Measurements from ENCODE around the gene TLE5.

The TLE5 gene

GRCh38 chr19:3073159-3073563, 10.9 kb upstream of the TLE5 start:
- H3K4me3 ChIP-seq (ENCODE audit: control insufficient read depth, low read depth, low read length): no peak overlapping the region
- TF ChIP-seq, protein P1, sequence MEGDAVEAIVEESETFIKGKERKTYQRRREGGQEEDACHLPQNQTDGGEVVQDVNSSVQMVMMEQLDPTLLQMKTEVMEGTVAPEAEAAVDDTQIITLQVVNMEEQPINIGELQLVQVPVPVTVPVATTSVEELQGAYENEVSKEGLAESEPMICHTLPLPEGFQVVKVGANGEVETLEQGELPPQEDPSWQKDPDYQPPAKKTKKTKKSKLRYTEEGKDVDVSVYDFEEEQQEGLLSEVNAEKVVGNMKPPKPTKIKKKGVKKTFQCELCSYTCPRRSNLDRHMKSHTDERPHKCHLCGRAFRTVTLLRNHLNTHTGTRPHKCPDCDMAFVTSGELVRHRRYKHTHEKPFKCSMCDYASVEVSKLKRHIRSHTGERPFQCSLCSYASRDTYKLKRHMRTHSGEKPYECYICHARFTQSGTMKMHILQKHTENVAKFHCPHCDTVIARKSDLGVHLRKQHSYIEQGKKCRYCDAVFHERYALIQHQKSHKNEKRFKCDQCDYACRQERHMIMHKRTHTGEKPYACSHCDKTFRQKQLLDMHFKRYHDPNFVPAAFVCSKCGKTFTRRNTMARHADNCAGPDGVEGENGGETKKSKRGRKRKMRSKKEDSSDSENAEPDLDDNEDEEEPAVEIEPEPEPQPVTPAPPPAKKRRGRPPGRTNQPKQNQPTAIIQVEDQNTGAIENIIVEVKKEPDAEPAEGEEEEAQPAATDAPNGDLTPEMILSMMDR (IDR thresholded peaks at IDR 0.05; ENCODE audit: control insufficient read depth, insufficient read depth, low read depth, low read length, missing control alignments): no peak
- DNase-seq (ENCODE audit: low read depth): no peak

- no peak for DNase-seq (ENCODE audit: low read depth)
- H3K4me3 ChIP-seq (ENCODE audit: control insufficient read depth, low read depth, low read length): no peak overlapping the region
- TF ChIP-seq, protein P1 (IDR thresholded peaks at IDR 0.05; ENCODE audit: control insufficient read depth, insufficient read depth, low read depth, low read length, missing control alignments): no peak
Observed at GRCh38 chr19:3071768-3072167, 9.5 kb upstream of the TLE5 start.

- no peak for DNase-seq (ENCODE audit: low read depth)
- no peak overlapping the region for H3K4me3 ChIP-seq (ENCODE audit: control insufficient read depth, low read depth, low read length)
- TF ChIP-seq, protein P1 (IDR thresholded peaks at IDR 0.05; ENCODE audit: control insufficient read depth, insufficient read depth, low read depth, low read length, missing control alignments): no peak
Observed at GRCh38 chr19:3068071-3068470, 5.8 kb upstream of the TLE5 start.

- no peak overlapping the region for H3K4me3 ChIP-seq (ENCODE audit: control insufficient read depth, low read depth, low read length)
- DNase-seq (ENCODE audit: low read depth): no peak
- TF ChIP-seq, protein P1 (IDR thresholded peaks at IDR 0.05; ENCODE audit: control insufficient read depth, insufficient read depth, low read depth, low read length, missing control alignments): no peak
Observed at GRCh38 chr19:3067563-3067962, 5.3 kb upstream of the TLE5 start.

DNA sequence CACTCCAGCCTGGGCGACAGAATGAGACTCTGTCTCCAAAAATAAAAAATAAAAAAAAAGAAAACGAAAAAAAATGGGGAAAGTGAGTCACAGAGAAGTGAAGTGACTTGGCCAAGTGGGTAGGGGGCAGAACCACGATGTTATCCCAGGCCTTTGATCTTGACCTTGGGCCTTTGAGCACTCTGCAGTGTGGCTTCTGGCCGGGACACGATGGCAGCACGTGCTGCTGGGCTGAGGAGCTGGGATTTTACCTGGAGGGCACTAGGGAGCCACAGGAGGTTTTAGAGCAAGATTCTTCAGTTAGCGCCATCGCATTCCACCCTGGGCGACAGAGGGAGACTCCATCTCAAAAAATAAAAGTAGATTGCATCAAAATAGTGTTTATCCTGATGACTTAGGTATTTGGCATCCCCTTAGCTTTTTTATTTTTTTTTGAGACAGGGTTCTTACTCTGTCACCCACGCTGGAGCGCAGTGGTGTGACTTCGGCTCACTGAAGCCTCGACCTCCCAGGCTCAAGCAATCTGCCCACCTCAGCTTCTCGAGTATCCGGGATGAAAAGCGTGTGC, 4.3 kb upstream of the TLE5 start:
- no peak for DNase-seq (ENCODE audit: low read depth)
- H3K4me3 ChIP-seq (ENCODE audit: control insufficient read depth, low read depth, low read length): no peak overlapping the region
- TF ChIP-seq, protein P1 (IDR thresholded peaks at IDR 0.05; ENCODE audit: control insufficient read depth, insufficient read depth, low read depth, low read length, missing control alignments): no peak

DNA sequence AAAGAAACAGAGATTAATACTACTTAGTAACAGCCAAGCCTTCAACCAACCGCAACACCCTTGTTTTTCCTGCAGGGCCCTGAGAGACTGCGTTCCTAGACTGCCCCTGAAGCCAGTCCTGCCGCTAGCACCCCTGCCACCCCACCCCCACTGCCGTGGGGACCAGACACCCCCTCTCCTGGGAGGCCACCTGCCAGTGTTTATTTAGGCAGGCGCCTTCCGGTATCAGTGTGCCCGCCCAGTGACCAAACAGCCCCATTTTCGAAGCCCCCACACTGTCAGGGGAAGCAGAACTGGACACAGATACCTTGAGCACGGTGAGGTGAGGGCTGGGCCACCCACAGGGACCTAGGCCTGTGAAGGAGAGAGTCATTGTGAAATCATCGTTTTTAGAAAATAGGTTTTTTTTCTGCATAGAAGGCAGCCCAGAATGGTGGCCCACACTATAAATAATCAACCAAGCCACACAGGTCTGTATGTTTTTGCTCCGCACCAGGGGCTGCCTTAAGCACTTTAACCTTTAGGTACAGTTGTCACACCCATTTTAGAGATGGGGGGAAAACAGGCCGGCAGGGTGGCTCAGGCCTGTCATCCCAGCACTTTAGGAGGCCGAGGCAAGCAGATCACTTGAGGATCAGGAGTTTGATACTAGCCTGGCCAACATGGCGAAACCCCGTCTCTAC, 3.5 kb upstream of the TLE5 start:
- H3K4me3 ChIP-seq (ENCODE audit: control insufficient read depth, low read depth, low read length): no peak overlapping the region
- TF ChIP-seq, protein P1 (IDR thresholded peaks at IDR 0.05; ENCODE audit: control insufficient read depth, insufficient read depth, low read depth, low read length, missing control alignments): no peak
- DNase-seq (ENCODE audit: low read depth): no peak
